A375 (cell line): ENCODE data around the gene MGST2. TPM values are rescaled to one million over a fixed set of nuclear protein-coding genes. Genes with fewer than 3 reads are reported as not detected.

Experiments used
- total RNA-seq: library from RNA; depleted of rRNA; stranded (reverse); fragments of >200 nt; shearing (Covaris generic); gene quantifications from 2 replicates; pipeline ENCODE4 v1.2.3, GENCODE V29; 2014; rRNA removed

Gene MGST2
- 12.3 and 16.9 TPM in 2 replicates for total RNA-seq

DNA sequence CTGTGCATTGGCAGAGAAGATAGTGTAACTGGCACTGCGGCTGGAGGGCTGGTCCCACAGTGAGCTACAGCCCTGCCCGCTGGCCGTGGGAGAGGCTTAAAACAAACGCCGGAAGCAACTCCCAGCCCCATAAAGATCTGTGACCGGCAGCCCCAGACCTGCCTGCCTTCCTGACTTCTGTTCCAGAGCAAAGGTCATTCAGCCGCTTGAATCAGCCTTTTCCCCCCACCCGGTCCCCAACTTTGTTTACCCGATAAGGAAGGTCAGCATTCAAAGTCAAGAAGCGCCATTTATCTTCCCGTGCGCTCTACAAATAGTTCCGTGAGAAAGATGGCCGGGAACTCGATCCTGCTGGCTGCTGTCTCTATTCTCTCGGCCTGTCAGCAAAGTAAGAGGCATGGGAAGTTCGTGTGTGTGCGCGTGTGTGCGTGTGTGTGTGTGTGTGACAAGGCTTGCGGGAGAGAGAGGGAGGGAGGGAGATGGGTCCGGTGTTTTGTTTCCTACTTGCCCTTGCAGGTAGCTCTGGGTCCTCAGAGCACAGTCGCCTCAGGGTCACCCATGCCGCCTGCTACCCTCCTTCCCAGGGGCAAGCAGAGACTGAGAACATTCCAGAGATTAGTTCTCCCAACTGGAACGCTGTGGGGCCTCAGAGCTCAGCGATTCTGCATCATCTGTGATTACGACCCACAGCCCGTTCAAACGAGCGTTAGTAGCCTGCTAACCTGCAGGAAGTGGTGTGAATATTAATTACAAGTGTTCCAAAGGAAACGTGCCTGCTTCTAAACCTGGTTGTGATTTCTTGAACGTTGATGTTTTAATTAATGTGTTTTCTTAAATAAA is at the start of gene MGST2:
MGST2 (plus strand) TSS at position 130 of the 840 bp plus-strand sequence; CDS start at position 331, 201 bp downstream.

Other genes starting within 250 kb of the MGST2 start
- gene RAB33B, start 211.7 kb upstream of the MGST2 start, total RNA-seq = 2.7 and 2.8 TPM in 2 replicates
- gene SETD7, start 109.6 kb upstream of the MGST2 start, total RNA-seq = 21.4 and 26.4 TPM in 2 replicates